Left cardiac atrium (tissue), 4 donors: Measurements from ENCODE around the gene FLYWCH1. TPM values are rescaled to one million over a fixed set of nuclear protein-coding genes. Genes with fewer than 3 reads are reported as not detected.

Source experiments
- ATAC-seq, 2 donors: fragments of 200-7000 bp; cut with Tn5 transposase; one replicate each; pipeline ENCODE4 v1.9.1; 2020; ENCODE audit warnings: mild to moderate bottlenecking in 2 of 2, moderate library complexity in 2 of 2
- DNase-seq: peaks from one replicate; pipeline ENCODE4 v3.0.0-alpha.2; 2020
- intact Hi-C, 2 donors: fragments of 100-400 bp; cut with DNase I; formaldehyde crosslinking; loops; one replicate each; pipeline versions ENCODE4 v1.14.1 to v1.15.1; 2022 to 2023
- total RNA-seq, 2 donors: library from RNA; stranded (reverse); fragmentation: NEBNext Ultra II Directional; extraction: Animal tissue kit (Norgen Biotek cat#: 25700); gene quantifications; one replicate each; pipeline ENCODE4 v1.2.1, GENCODE V29; 2021
- donor health status: DM: no; HTN: yes; CAD: no.
- donor health status: DM: no; HTN: yes; CAD: no; lungs with severe emphysema.
- donor health status: DM: yes; HTN: yes; CAD: no.
- donor health status: Dilated cardiomyopathy.

The FLYWCH1 gene
- total RNA-seq, 2 donors from 2014 or later: 31.4 to 35.1 TPM

GRCh38 chr16:2991566-2992261 lies 80.0 kb downstream of the FLYWCH1 start:
- no peak for ATAC-seq
- intact Hi-C loops: no loop called here
- DNase-seq: no peak

DNA sequence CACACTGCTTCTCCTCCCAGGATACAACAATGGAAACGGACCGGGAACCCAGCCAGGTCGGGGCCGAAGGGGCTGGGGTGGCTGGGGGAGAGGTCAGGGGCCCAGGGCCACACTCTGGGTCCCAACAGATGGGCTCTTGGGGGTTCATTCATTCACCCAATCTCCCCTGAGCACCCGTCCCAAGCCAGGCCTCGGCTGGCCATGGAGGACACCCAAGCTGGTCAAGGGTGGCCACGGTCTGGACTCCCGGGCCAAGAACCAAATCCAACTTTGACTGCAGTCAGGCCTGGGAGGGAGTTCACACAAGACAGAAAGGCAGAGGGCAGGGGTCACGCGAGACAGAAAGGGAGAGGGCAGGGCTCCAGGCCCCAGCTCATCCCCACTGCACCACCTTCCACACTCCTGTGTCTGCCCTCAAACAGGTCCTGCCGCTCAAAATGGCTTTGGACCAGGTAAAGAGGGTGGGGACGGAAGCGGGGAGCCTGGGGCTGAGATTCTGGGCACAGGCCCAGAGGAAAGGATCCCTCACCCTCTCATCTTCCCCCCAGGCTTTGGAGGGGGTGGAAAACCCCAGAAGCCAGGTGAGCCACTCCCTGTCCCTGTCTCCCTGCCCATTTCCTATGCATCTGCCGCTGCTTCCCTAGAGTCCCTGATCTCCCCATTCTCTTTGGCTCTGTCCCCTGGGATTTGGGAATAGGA lies 80.8 kb downstream of the FLYWCH1 start:
- no peak for DNase-seq
- peak in 1 of 2 donors; percentile 56 for ATAC-seq
- intact Hi-C loops: no loop called here

GRCh38 chr16:2996298-2996697 lies 84.6 kb downstream of the FLYWCH1 start:
- DNase-seq (no peak), ATAC-seq (no peak)
- intact Hi-C loops: no loop called here

DNA sequence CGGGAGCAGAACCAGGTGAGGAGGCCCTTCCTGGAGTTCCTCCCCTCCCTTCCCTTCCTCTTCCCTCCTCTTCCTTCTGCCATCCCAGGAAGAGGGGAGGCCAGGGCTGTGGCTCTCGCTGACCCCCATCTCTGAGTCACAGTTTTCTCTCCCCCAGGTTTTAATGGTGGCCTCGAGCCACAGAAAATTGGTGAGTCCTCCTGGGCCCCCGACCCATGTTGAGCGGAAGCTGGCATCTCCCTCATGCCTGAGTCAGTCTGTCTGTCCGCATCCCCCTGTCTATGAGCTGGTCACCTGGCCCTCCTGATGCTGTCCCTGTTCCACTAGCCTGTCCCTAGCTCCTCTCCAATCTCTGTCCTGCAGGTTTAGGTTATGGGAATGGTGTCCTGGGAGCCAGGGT lies 88.2 kb downstream of the FLYWCH1 start:
- ATAC-seq: no peak
- no peak for DNase-seq
- intact Hi-C loops: no loop called here

DNA sequence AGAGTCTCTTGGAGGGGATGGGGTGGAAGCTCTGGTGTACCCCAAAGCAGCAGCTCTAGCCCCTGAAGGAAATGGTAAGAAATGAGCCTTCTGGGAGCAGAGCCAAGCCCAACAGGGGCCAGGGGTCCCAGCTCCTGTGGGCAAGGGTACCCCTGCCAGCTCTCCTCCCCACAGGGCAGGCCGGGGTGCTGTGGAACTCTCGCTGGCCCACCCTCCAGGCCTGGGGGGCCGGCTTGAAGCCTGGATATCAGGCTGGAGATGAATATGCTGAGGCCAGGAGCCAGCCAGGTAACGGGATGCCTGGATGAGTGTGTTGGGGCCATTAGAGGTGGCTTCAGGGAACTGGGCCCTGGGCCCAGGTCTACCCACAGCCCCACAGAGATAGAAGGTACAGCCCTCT lies 88.8 kb downstream of the FLYWCH1 start:
- intact Hi-C loops: no loop called here
- DNase-seq (no peak), ATAC-seq (no peak)

Other genes starting within 250 kb of the FLYWCH1 start
- 10 to 100 TPM; 11.6 to 15.2 TPM for gene KCTD5, start 229.4 kb upstream of the FLYWCH1 start, total RNA-seq
- under 1 TPM; 0.44 to 0.65 TPM for gene PRSS27, start 191.7 kb upstream of the FLYWCH1 start, total RNA-seq
- gene SRRM2, start 159.3 kb upstream of the FLYWCH1 start, total RNA-seq: 100 to 1,000 TPM; 266 to 321 TPM
- 100 to 1,000 TPM; 262 to 270 TPM for gene ELOB, start 134.7 kb upstream of the FLYWCH1 start, total RNA-seq
- gene PRSS33, start 124.4 kb upstream of the FLYWCH1 start, total RNA-seq: not detected
- gene PRSS41, start 113.5 kb upstream of the FLYWCH1 start, total RNA-seq: not detected
- not detected for gene PRSS21, start 94.7 kb upstream of the FLYWCH1 start, total RNA-seq
- under 1 TPM in 1 of 2 donors, not detected in 1; 0.27 TPM for gene ZG16B, start 81.6 kb upstream of the FLYWCH1 start, total RNA-seq
- not detected for gene PRSS22, start 53.8 kb upstream of the FLYWCH1 start, total RNA-seq
- 10 to 100 TPM; 27.1 to 29.1 TPM for gene FLYWCH2, start 28.7 kb upstream of the FLYWCH1 start, total RNA-seq
- gene KREMEN2, start 52.3 kb downstream of the FLYWCH1 start, total RNA-seq: not detected
- gene PAQR4, start 57.4 kb downstream of the FLYWCH1 start, total RNA-seq: 10 to 100 TPM in 1 of 2 donors, 1 to 10 TPM in 1; 5.8 to 10.1 TPM
- gene PKMYT1, start 68.5 kb downstream of the FLYWCH1 start, total RNA-seq: 1 to 10 TPM in 1 of 2 donors, under 1 TPM in 1; 0.97 to 2.9 TPM
- gene CLDN9, start 101.0 kb downstream of the FLYWCH1 start, total RNA-seq: under 1 TPM; 0.24 TPM
- gene CLDN6, start 106.3 kb downstream of the FLYWCH1 start, total RNA-seq: not detected
- gene TNFRSF12A, start 108.4 kb downstream of the FLYWCH1 start, total RNA-seq: 10 to 100 TPM; 24.3 to 72.4 TPM
- gene HCFC1R1, start 112.0 kb downstream of the FLYWCH1 start, total RNA-seq: 10 to 100 TPM; 28.4 to 46.1 TPM
- 10 to 100 TPM; 11.8 to 18.2 TPM for gene THOC6, start 112.1 kb downstream of the FLYWCH1 start, total RNA-seq
- not detected for gene BICDL2, start 125.0 kb downstream of the FLYWCH1 start, total RNA-seq
- gene MMP25, start 134.6 kb downstream of the FLYWCH1 start, total RNA-seq: 1 to 10 TPM; 1.5 to 2.3 TPM
- 10 to 100 TPM; 51.7 to 64.0 TPM for gene IL32, start 153.7 kb downstream of the FLYWCH1 start, total RNA-seq
- gene ZSCAN10, start 187.4 kb downstream of the FLYWCH1 start, total RNA-seq: not detected
- gene ZNF205, start 200.7 kb downstream of the FLYWCH1 start, total RNA-seq: 1 to 10 TPM; 7.0 to 7.2 TPM
- gene ZNF213, start 223.1 kb downstream of the FLYWCH1 start, total RNA-seq: 1 to 10 TPM; 6.5 to 6.7 TPM